HG02981 (cell line): ENCODE results near the gene COQ6.
"Not testable (repeated sequence)": the region's sequence is repeated elsewhere in the genome, so short reads cannot be mapped to it uniquely, and the experiment has no call there.

ENCODE experiments used
- ATAC-seq: cut with Tn5 transposase; IDR thresholded peaks from one replicate; pipeline ENCODE4 v1.9.1; 2021; ENCODE audit warnings: mild to moderate bottlenecking, moderate library complexity; ENCODE audit not compliant: unreplicated experiment

The COQ6 gene

DNA sequence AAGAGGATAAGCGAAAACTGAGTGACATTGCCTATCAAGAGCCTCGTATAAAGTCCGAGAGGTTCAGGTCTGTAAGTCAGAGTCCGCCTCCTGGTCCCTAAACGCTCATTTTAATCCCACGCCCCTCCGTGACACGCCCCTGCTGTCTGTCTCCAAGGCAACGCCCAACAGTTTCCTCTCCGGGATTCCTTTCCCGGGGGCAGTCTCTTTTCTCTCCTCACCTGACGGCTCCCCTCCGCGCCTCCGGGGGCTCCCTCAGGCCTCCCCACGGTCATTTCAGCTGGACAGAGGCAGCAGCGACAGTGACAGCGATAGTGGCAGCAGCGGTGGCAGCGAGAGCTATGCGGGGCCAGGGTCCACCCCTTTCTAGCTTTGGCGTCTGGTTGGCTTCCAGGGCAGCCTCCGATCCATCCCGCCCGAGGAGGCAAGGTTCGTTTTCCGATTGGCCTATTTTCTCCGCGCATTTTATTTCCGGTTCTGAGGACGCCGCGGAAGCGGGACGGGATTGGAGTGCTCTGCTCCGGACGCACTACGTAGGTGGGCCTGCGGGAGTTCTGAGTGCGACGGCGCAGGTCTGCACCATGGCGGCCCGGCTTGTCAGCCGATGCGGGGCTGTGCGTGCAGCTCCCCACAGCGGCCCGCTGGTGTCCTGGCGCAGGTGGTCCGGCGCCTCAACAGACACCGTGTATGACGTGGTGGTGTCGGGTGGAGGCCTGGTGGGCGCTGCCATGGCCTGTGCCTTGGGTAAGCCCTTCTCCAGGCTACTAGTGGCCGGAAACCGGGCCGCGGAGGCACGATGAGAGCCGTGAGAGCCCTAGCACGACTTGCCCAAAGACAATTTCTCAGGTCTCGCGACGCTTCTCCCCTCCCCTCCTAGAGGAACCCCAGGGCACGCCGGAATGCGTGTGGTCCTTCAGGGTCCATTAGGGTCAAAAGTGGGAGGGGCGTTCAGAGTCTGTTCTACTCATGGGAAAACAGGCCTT is at the start of gene COQ6, which contains the start of gene FAM161B:
COQ6 (plus strand) TSS at position 551 of the 983 bp plus-strand sequence; CDS start at position 582, 31 bp downstream.
FAM161B (minus strand) TSS at position 343 of the 983 bp plus-strand sequence; CDS start at position 275, 68 bp downstream.
- peak; percentile 85 for ATAC-seq

DNA sequence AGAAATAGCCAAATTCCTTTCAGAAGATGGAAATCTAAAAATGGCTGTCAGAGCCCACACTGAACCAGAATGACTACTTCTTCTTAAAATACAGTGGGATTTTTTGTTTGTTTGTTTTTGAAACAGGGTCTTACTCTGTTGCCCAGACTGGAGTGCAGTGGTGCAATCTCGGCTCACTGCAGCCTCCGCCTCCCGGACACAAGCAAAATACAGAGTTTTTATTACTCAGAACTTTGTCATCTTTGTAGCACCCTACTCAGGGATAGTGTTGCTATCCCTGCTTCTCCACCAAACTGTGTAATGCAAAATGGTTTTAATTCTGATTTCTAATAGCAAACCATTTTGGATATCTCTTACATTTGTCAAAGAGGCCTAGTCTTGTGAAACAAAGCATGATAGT is 47.1 kb upstream of the COQ6 start:
- no peak for ATAC-seq

GRCh38 chr14:73909681-73910080 is 40.4 kb upstream of the COQ6 start:
- no peak for ATAC-seq

DNA sequence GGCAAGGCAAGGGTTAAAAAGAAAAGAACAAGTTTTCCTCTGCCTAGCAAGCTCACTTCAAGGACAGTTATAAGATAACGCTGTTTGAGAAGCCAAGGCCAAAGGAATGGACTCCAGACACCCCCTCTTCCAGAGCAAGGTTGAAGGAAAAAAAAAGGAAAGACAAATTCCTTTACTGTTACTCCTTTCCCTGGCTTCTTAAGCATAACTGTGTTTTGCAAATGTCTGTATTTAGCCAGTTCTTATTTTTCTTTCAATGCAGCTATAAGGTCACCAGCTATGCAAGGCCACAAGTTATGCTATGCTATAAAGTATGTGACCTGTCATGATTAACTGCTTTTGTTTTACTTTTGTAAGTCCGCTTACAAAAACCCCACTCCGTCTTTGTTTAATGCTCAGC is 36.8 kb upstream of the COQ6 start:
- no peak for ATAC-seq

DNA sequence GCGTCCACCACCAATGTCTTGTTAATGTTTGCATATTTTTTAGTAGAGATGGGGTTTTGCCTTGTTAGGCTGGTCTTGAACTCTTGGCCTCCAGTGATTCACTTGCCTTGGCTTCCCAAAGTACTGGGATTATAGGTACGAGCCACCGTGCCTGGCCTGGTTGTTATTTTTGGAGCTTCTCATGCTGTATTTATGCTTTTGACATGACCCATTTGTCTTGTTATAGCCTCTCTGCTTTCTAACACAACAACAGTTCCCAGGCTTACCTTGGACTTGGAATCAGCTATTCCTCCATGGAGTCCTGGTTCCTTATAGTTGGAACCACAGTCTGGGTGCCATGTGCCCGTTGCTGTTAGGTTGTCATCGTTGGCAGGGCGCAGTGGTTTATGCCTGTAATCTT is 33.8 kb upstream of the COQ6 start:
- no peak for ATAC-seq

DNA sequence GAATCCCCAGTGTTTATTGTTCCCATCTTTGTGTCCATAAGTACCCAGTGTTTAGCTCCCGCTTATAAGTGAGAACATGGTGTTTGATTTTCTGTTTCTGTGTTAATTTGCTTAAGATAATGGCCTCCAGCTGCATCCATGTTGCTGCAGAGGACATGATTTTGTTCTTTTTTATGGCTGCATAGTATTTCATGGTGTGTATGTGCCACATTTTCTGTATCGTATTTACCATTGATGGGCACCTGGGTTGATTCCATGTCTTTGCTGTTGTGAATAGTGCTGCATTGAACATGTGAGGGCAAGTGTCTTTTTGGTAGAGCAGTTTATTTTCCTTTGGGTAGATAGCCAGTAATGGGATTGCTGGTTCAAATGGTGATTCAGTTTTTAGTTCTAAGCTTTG is 30.6 kb upstream of the COQ6 start:
- ATAC-seq = not testable (repeated sequence)

DNA sequence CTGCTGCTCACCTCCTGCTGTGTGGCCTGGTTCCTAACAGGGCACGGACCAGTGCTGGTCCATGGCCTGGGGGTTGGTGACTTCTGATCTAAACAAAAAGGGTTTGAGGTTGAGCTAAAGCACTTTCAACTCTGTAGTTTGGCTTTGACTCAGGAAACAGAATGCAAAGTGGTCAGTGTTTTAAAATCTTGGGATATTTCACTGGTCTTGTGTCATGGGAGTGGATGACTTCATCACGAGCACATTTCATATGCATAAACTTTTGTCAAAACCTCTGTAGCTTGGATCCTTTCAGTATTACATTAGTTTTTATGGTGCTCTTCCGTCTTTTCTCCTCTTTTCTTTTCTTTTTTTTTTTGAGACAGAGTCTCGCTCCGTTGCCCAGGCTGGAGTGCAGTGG is 25.8 kb upstream of the COQ6 start:
- ATAC-seq = no peak

DNA sequence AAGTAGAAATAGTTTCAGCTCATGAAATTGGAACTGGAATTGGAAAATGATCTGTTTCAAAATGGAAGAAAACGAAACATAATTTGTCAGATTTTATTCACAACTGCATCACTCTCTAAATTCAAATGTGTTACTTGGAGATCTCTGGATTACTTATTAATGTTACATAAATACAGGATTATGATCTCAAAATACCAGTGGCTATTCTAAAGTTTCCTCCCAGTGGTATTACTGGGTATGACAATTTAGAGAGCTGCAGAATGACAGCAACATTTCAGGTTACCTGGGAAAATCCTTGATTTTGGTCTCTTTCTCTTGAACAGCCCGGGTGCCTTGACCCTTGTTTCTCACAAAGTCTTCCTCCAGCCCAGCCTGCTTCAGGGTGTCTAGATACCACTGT is 14.4 kb upstream of the COQ6 start:
- no peak for ATAC-seq

DNA sequence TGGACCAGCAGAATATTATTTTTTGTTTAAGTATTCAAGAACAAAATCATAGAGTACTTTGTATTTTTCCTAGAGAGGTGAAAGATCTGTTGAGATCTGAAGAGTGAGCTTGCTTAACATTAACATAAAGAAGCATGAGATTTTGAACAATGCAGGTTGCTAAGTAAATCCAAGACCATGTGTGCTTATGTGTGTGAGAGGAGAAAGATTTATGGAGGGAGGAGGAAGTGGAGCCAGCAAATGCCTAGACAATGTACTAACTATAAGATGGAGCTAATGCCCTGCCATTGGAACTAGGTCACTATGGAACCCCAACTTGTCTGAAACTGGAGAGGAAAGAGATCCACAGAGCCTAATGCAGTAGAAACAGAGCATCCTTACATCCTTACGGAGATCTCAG is 13.6 kb upstream of the COQ6 start:
- ATAC-seq = no peak

GRCh38 chr14:73937012-73937411 is 13.1 kb upstream of the COQ6 start:
- ATAC-seq = no peak

- no peak for ATAC-seq
These were observed 7.9 kb upstream of the COQ6 start for GRCh38 chr14:73942180-73942579.

GRCh38 chr14:73943083-73943482 is 7.0 kb upstream of the COQ6 start:
- ATAC-seq = no peak

DNA sequence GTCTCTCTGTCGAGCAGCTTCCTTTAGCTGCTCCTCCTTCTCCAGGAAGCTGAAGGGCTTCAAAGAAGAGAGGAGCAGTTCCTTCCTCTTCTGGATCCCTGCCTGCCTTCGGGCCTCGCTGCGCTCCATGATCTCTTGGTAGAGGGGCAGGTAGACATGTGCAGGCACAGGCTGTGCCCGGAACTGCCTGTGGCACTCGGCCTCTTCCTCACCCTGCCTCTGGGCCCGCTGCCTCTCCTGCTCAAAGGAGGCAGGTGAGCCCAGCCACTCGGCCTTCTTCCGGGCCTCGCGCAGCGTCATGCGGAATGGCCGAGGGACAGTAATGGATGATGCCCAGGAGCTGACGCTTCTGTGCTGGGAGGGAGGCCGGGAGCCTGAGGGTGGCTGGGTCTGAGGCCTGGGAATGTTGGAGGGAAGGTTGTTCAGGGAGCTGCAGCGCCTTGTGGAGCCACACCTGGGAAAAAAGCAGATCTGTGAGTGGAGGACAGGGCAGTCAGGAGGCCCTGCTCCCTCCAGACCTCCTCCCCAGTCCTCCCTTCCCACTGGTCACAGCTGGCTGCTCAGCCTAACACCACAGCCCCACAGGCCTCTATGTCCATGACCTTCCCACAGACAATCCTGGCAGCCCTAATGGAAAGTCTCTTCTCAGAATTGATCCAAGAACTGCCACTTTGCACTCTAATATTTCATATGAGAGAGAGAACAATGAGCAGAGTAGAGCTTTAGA is 5.5 kb upstream of the COQ6 start:
- no peak for ATAC-seq

GRCh38 chr14:73945159-73945670 is 4.9 kb upstream of the COQ6 start:
- ATAC-seq = no peak

- no peak for ATAC-seq
These were observed 3.6 kb downstream of the COQ6 start for GRCh38 chr14:73953731-73954130.

DNA sequence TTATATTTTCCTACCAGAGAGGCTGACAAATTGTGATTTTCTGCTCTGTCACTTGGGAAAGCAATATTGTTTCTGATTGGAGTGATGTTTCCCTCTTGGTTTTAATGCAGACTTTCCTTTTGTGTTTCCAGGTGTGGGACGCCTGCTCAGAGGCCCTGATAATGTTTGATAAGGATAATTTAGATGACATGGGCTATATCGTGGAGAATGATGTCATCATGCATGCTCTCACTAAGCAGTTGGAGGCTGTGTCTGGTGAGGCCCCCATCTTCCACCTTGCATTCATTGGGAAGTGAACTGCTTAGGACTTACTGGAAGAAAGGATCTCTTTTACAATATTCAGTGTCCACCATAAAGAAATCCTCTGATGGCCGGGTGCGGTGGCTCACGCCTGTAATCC is 5.6 kb downstream of the COQ6 start:
- no peak for ATAC-seq

DNA sequence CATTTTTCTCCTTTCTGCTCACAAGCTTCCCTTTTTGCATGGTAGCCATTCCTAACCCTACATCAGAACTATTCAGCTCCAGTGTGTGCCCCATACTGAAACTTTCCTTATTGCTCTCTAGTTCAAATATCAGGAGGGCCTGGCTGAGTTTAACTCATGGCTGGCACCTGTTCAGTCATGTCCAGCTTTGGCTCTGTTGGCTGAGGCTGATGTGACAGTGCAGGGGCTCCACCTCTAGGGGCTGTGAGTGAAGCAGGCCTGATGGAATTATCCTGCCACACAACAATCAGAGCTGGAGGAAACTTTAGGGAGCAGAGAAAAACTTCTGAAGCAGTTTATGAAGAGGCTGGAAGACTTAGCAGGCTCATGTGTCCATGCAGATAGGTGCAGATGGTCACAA is 8.5 kb downstream of the COQ6 start:
- ATAC-seq = no peak

- no peak for ATAC-seq
These were observed 11.1 kb downstream of the COQ6 start for GRCh38 chr14:73961192-73961591.

DNA sequence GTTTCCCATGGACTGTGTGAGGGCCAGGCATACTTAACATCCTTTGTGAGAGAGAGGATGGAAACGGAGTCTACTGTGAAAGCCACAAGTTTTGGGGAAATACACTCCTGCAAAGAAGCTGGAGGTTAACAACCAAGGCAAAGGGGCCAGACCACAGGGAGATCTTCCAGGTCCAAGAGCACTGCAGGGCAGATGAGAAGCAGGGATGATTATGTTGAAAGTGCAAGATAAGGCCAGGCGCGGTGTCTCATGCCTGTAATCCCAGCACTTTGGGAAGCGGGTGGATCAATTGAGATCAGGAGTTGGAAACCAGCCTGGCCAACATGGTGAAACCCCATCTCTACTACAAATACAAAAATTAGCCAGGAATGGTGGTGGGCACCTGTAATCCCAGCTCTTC is 15.1 kb downstream of the COQ6 start:
- no peak for ATAC-seq

GRCh38 chr14:73968885-73969284 is 18.8 kb downstream of the COQ6 start:
- no peak for ATAC-seq

GRCh38 chr14:73973497-73973896 is 23.4 kb downstream of the COQ6 start:
- ATAC-seq = no peak

GRCh38 chr14:73976125-73976524 is 26.0 kb downstream of the COQ6 start:
- no peak for ATAC-seq
